GM18909 (cell line): ENCODE data around the gene SNX32.

ENCODE experiments used
- ATAC-seq: cut with Tn5 transposase; IDR thresholded peaks from one replicate; pipeline ENCODE4 v1.9.1; 2021; ENCODE audit warnings: mild to moderate bottlenecking; ENCODE audit not compliant: unreplicated experiment, poor library complexity

SNX32 gene

GRCh38 chr11:65854852-65855837 is 21.4 kb downstream of the SNX32 start:
- no peak for ATAC-seq

GRCh38 chr11:65855927-65856363 is 22.2 kb downstream of the SNX32 start:
- ATAC-seq = no peak

- ATAC-seq = peak; percentile 28
Measured at GRCh38 chr11:65856689-65857499, 23.1 kb downstream of the SNX32 start.

GRCh38 chr11:65857500-65857852 is 23.7 kb downstream of the SNX32 start:
- ATAC-seq = peak; percentile 3

GRCh38 chr11:65857853-65858680 is 24.3 kb downstream of the SNX32 start, which contains the start of gene CFL1:
CFL1 (minus strand) TSS chr11:65858180; CDS start chr11:65858099, 81 bp downstream.
- peak; percentile 50 for ATAC-seq

GRCh38 chr11:65858681-65859087 is 24.9 kb downstream of the SNX32 start:
- ATAC-seq = no peak

GRCh38 chr11:65859095-65859811 is 25.5 kb downstream of the SNX32 start:
- peak; percentile 55 for ATAC-seq

- no peak for ATAC-seq
Measured at GRCh38 chr11:65859812-65860277, 26.1 kb downstream of the SNX32 start.

GRCh38 chr11:65860278-65861164 is 26.8 kb downstream of the SNX32 start, which contains the start of gene MUS81:
MUS81 (plus strand) TSS chr11:65860433; CDS start chr11:65860754, 321 bp downstream.
- ATAC-seq = peak; percentile 32

GRCh38 chr11:65861165-65861505 is 27.4 kb downstream of the SNX32 start:
- no peak for ATAC-seq

GRCh38 chr11:65861533-65862183 is 27.9 kb downstream of the SNX32 start:
- no peak for ATAC-seq

GRCh38 chr11:65862191-65862735 is 28.5 kb downstream of the SNX32 start:
- ATAC-seq = no peak

- no peak for ATAC-seq
Measured at GRCh38 chr11:65862941-65863888, 29.5 kb downstream of the SNX32 start.

- ATAC-seq = no peak
Measured at GRCh38 chr11:65863889-65864705, 30.3 kb downstream of the SNX32 start.

GRCh38 chr11:65864706-65865471 is 31.1 kb downstream of the SNX32 start:
- ATAC-seq = no peak
